Muscle of leg (tissue), 11 donors: ENCODE results near the gene FOXK1. TPM values are rescaled to one million over a fixed set of nuclear protein-coding genes. Genes with fewer than 3 reads are reported as not detected.
A peak's percentile ranks its signal among the peaks of the same experiment; 100 is the strongest.

Source experiments
- DNase-seq: peaks from one replicate; pipeline ENCODE4 v3.0.0; 2013
- H3K27ac ChIP-seq: one replicate; pipeline ENCODE4 v1.5.1; 2013; ENCODE audit warnings: mild to moderate bottlenecking, low read length, control low read depth
- H3K27me3 ChIP-seq: one replicate; pipeline ENCODE4 v1.6.1; 2013; ENCODE audit warnings: low read length; ENCODE audit not compliant: control insufficient read depth, insufficient read depth
- H3K36me3 ChIP-seq: one replicate; pipeline ENCODE4 v1.6.1; 2013; ENCODE audit warnings: low read length; ENCODE audit not compliant: control insufficient read depth, insufficient read depth
- H3K4me1 ChIP-seq: one replicate; pipeline ENCODE4 v1.6.1; 2013; ENCODE audit warnings: low read length; ENCODE audit not compliant: control insufficient read depth, insufficient read depth
- H3K4me3 ChIP-seq: one replicate; pipeline ENCODE4 v1.5.1; 2013; ENCODE audit warnings: low read length, control low read depth
- H3K9me3 ChIP-seq: replicated peaks from 2 replicates; pipeline ENCODE4 v1.6.1; 2013; ENCODE audit warnings: low read depth, low read length; ENCODE audit not compliant: control insufficient read depth
- WGBS: methylation state at CpG from one replicate; pipeline ENCODE4 v1.1.5; 2013; ENCODE audit warnings: missing lambda C conversion rate; ENCODE audit not compliant: insufficient coverage; 5-methylcytosine and 5-hydroxymethylcytosine counted together
- polyA plus RNA-seq, 8 donors: library from polyadenylated mRNA; unstranded; fragments of 120-200 nt; gene quantifications; one replicate each; pipeline versions ENCODE4 v1.2.1 to v1.2.3, GENCODE V29; 2013; ENCODE audit warnings: inconsistent platforms in 1 of 8, low replicate concordance in 1 of 8; ENCODE audit not compliant: insufficient read length in 8 of 8, insufficient read depth in 1 of 8
- total RNA-seq: library from RNA; stranded (reverse); fragments of 120-200 nt; gene quantifications from one replicate; pipeline ENCODE4 v1.2.4, GENCODE V29; 2013

The FOXK1 gene
- total and polyA plus RNA-seq, 9 donors, result 10.9 to 19.8 (median 18.2) TPM

DNA sequence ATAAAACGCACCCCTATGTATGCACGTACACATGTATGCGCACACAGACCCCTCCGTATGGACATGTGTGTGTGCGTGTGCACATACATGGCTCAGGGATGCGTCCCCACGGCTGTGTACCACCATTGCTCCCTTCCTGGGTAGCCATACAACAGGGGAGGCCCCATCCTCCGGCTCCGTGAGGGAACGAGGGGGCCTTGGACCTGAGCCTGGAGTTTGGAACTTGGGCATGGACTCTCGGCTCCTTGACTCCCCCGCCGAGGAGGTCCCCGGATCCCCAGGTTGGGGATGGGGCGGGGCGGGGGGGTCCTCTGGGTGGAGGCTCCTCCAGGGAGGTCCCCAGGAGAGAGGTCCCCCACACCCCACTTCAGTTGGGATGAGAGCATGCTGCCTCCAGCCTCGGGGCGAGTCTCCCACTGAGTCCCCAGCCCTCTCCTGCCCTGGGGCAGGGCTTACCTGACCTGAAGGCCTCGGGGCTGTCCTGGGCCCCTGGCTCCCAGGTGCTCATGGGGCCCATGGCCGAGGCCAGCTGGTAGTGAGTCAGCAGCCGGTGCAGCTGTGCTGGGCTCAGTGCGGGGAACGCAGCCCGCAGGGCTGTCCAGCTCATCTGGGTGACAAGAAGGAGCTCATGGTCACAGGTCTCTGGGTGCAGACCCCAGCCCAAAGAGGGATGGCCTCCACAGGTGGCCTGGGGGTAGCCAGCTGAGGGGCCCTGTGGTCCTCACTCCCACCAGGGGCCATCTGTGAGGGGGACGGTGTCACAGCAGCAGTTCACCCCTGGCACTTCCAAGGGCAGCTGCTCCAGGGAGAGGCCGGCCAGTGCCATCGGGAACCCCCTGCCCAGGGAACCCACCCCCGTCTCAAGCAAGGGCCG lies 123.3 kb downstream of the FOXK1 start:
- no peaks in the 10 kb centered on the region for H3K36me3 ChIP-seq
- no peak overlapping the region for H3K4me3 ChIP-seq
- DNase-seq, result no peak
- no peaks in the 10 kb centered on the region for H3K9me3 ChIP-seq
- WGBS, result 65% methylated on average over 14 of the region's 29 CpGs
- peaks cover 12% of the 10 kb centered on the region for H3K4me1 ChIP-seq
- H3K27ac ChIP-seq, result no peak overlapping the region
- H3K27me3 ChIP-seq, result peaks cover 26% of the 10 kb centered on the region

GRCh38 chr7:4805984-4806300 lies 123.8 kb downstream of the FOXK1 start:
- no peaks in the 10 kb centered on the region for H3K36me3 ChIP-seq
- H3K4me3 ChIP-seq, result no peak overlapping the region
- DNase-seq, result no peak
- H3K27me3 ChIP-seq, result peaks cover 26% of the 10 kb centered on the region
- H3K4me1 ChIP-seq, result peaks cover 9% of the 10 kb centered on the region
- H3K27ac ChIP-seq, result no peak overlapping the region
- no peaks in the 10 kb centered on the region for H3K9me3 ChIP-seq
- WGBS, result 71% methylated on average over 7 of the region's 8 CpGs

DNA sequence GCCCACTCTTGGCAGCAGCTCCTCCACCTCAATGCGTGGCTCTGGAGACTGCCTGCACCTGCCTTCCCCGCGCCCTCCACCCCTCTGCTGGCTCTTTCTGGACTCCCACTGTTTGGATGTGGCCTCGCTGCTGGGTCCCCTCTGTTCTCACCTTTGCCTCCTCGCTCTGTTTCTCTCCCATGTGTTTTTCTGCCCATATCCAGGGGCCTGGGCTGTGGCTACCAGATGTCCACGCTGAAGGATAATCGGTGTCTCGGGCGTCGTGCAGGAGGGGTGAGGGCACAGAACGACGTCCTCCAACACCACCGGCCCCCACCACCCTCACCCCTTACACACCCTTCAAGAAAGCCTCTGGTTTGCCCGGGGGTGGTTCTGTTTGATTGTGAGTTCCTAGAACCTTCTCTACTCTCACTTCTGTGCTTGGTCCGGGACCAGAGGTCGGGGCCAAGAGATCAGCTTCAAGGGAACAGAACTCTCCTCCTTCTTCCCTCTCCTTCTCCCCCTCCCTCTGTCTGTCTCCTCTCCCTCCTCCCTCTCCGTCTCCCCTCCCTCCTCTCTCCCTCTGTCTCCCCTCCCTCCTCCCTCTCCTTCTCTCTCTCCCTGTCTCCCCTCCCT lies 125.0 kb downstream of the FOXK1 start:
- Histone ChIP-seq H3K27ac (peak overlapping the region; percentile 55), H3K36me3 (no peaks in the 10 kb centered on the region), H3K9me3 (no peaks in the 10 kb centered on the region), H3K4me1 (peaks cover 9% of the 10 kb centered on the region), H3K4me3 (no peak overlapping the region), H3K27me3 (peaks cover 26% of the 10 kb centered on the region)
- WGBS, result 49% methylated on average over 6 of the region's 17 CpGs
- no peak for DNase-seq

DNA sequence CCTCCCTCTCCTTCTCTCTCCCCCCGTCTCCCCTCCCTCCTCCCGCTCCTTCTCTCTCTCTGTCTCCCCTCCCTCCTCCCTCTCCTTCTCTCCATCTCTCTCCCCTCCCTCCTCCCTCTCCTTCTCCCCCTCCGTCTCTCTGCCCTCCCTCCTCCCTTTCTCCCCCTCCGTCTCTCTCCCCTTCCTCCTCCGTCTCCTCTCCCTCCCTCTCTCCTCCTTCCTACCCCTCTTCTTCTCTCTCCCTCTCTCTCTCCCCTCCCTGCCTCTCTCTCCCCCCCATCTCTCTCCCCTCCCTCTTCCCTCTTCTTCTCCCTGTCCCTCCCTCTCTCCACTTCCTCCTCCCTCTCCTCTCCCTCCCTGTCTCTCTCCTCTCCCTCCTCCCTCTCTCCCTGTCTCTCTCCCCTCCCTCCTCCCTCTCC lies 125.5 kb downstream of the FOXK1 start:
- WGBS, result 11% methylated on average over 4 of the region's 5 CpGs
- DNase-seq, result peak; percentile 56
- Histone ChIP-seq H3K4me1 (peaks cover 9% of the 10 kb centered on the region), H3K27me3 (peaks cover 26% of the 10 kb centered on the region), H3K4me3 (no peak overlapping the region), H3K36me3 (no peaks in the 10 kb centered on the region), H3K9me3 (no peaks in the 10 kb centered on the region), H3K27ac (peak overlapping the region; percentile 47)

DNA sequence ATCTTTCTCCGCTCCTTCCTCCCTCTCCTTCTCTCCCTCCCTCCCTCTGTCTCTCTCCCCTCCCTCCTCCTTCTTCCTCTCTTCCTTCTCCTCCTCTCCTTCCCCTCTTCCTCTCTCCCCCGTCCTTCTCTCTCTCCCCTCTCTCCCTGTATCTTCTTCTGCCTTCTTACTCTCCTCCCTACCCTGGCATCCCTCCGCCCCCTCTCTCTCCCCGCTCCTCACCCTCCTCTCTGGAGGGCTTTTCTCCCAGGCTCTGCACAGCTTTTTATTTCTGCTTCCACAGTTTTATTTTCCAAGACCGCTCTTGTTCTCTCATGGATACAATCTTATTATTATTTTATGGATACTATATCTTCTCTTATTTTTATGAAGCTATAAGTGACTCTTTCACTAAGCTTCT lies 125.9 kb downstream of the FOXK1 start:
- H3K36me3 ChIP-seq, result no peaks in the 10 kb centered on the region
- peaks cover 9% of the 10 kb centered on the region for H3K4me1 ChIP-seq
- no peaks in the 10 kb centered on the region for H3K9me3 ChIP-seq
- DNase-seq, result no peak
- peaks cover 26% of the 10 kb centered on the region for H3K27me3 ChIP-seq
- peak overlapping the region; percentile 47 for H3K27ac ChIP-seq
- WGBS, result 31% methylated on average over 4 of the region's 5 CpGs
- H3K4me3 ChIP-seq, result no peak overlapping the region

GRCh38 chr7:4808565-4808964 lies 126.5 kb downstream of the FOXK1 start:
- Histone ChIP-seq H3K36me3 (no peaks in the 10 kb centered on the region), H3K4me1 (peaks cover 9% of the 10 kb centered on the region), H3K9me3 (peaks cover 2% of the 10 kb centered on the region), H3K27me3 (peaks cover 26% of the 10 kb centered on the region), H3K27ac (peak overlapping the region; percentile 47), H3K4me3 (no peak overlapping the region)
- WGBS, result 83% methylated on average over 28 of the region's 37 CpGs
- DNase-seq, result no peak

GRCh38 chr7:4809091-4809591 lies 127.0 kb downstream of the FOXK1 start:
- H3K27ac ChIP-seq, result peak overlapping the region; percentile 29
- 70% methylated on average over 36 of the region's 38 CpGs for WGBS
- peaks cover 26% of the 10 kb centered on the region for H3K27me3 ChIP-seq
- peaks cover 2% of the 10 kb centered on the region for H3K9me3 ChIP-seq
- H3K36me3 ChIP-seq, result no peaks in the 10 kb centered on the region
- H3K4me3 ChIP-seq, result peak overlapping the region; percentile 3
- peak; percentile 55 for DNase-seq
- H3K4me1 ChIP-seq, result peaks cover 9% of the 10 kb centered on the region

DNA sequence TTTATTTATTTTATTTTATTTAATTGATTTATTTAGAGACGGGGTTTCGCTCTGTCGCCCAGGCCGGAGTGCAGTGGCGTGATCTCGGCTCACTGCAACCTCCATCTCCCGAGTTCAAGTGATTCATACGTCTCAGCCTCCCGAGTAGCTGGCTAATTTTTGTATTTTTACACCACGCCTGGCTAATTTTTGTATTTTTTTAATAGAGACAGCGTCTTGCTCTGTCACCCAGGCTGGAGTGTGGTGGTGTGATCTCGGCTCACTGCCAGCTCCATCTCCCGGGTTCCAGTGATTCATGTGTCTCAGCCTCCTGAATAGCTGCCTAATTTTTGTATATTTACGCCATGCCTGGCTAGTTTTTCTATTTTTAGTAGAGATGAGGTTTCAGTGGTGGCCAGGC lies 127.6 kb downstream of the FOXK1 start:
- peaks cover 26% of the 10 kb centered on the region for H3K27me3 ChIP-seq
- peaks cover 9% of the 10 kb centered on the region for H3K4me1 ChIP-seq
- no peak for DNase-seq
- H3K4me3 ChIP-seq, result no peak overlapping the region
- H3K27ac ChIP-seq, result no peak overlapping the region
- no peaks in the 10 kb centered on the region for H3K36me3 ChIP-seq
- 91% methylated on average over 11 of the region's 14 CpGs for WGBS
- peaks cover 2% of the 10 kb centered on the region for H3K9me3 ChIP-seq

- Histone ChIP-seq H3K36me3 (no peaks in the 10 kb centered on the region), H3K27ac (no peak overlapping the region), H3K4me3 (no peak overlapping the region), H3K9me3 (peaks cover 2% of the 10 kb centered on the region), H3K27me3 (peaks cover 4% of the 10 kb centered on the region), H3K4me1 (peaks cover 14% of the 10 kb centered on the region)
- WGBS, result 72% methylated on average over 13 of the region's 14 CpGs
- no peak for DNase-seq
Measured at GRCh38 chr7:4814433-4814832, 132.3 kb downstream of the FOXK1 start.

- H3K9me3 ChIP-seq, result peaks cover 2% of the 10 kb centered on the region
- no peak for DNase-seq
- H3K36me3 ChIP-seq, result no peaks in the 10 kb centered on the region
- H3K4me3 ChIP-seq, result no peak overlapping the region
- WGBS, result 91% methylated on average over 7 of the region's 14 CpGs
- H3K27me3 ChIP-seq, result peaks cover 2% of the 10 kb centered on the region
- H3K4me1 ChIP-seq, result peaks cover 20% of the 10 kb centered on the region
- no peak overlapping the region for H3K27ac ChIP-seq
Measured at GRCh38 chr7:4815121-4815520, 133.0 kb downstream of the FOXK1 start.
